ENCODE data around the gene RHOXF2.
"Not testable (repeated sequence)": the region's sequence is repeated elsewhere in the genome, so short reads cannot be mapped to it uniquely, and the experiment has no call there.

RHOXF2 gene

DNA sequence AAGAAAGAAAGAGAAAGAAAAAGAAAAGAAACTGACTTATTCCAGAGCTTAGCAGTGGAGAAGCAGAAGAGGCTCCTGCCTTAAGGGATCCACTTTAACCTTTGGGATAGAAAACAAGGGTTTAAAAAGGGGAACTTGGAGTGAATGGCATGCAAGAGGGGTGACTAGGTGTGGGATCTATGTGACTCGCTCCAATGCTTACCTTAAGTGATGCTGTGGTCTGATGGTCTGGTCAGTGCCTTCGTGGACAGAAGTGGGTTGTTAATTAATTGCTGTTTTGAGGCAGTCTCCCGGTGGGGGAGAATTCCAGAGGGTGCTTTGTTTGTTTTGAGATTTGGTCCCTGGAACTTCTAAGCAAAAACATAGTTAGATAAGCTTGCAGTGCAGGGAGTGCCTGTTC is 21.6 kb upstream of the RHOXF2 start:
- TF ChIP-seq, protein P1, sequence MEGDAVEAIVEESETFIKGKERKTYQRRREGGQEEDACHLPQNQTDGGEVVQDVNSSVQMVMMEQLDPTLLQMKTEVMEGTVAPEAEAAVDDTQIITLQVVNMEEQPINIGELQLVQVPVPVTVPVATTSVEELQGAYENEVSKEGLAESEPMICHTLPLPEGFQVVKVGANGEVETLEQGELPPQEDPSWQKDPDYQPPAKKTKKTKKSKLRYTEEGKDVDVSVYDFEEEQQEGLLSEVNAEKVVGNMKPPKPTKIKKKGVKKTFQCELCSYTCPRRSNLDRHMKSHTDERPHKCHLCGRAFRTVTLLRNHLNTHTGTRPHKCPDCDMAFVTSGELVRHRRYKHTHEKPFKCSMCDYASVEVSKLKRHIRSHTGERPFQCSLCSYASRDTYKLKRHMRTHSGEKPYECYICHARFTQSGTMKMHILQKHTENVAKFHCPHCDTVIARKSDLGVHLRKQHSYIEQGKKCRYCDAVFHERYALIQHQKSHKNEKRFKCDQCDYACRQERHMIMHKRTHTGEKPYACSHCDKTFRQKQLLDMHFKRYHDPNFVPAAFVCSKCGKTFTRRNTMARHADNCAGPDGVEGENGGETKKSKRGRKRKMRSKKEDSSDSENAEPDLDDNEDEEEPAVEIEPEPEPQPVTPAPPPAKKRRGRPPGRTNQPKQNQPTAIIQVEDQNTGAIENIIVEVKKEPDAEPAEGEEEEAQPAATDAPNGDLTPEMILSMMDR (IDR thresholded peaks at IDR 0.05; ENCODE audit: low read depth, low read length) = no peak
- H3K4me3 ChIP-seq (ENCODE audit: low read depth, low read length) = no peak overlapping the region

DNA sequence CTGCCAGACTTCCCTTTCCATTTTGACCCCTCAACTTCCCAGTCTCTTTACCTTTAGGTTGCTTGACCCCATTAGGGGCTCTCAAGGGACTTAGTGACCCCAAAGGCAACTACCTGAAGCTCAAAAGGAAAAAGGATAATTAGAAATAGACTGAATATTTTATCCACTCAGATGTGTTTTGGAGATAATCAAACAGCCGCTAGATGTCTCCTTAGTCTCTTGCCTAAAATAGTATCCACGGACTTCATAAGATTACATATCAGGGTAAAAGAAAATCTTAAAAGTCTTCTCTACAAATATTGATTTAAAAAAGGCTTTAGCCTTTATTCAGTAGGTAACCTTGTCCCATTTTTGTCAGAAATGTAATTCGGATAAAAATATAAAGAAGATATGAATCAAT is 21.0 kb upstream of the RHOXF2 start:
- no peak overlapping the region for H3K4me3 ChIP-seq (ENCODE audit: low read depth, low read length)
- TF ChIP-seq, protein P1 (IDR thresholded peaks at IDR 0.05; ENCODE audit: low read depth, low read length) = no peak

DNA sequence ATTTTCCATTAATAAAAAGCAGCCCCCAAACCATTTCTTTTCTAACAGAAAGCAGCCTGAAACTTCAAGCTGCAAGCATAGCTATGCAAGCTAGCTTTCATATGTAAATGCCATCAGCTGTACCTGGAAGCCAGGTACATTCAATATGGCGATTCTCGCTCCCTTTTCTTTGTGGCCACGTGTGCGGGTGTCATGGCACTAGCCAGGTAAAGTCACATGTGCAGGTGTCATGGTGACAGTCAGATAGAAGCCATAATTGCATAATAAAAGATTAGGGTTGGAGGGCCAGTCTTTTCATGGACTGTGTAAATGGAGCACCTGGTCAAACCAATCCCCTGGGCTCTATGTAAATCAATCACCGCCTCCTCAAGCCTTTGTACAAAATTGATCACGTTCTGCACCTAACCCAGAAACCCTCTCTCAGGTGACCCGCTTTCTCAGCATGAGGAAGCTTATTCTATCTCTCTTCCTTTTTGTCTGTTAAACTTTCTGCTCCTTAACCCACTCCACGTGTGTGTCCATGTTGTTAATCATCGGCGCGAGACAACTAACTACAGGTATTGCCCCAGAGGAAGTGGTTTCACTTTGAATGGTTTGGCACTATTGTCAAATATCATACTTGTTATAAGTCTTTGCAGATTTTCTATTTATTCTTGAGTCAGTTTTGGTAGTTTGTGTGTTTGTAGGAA is 18.0 kb upstream of the RHOXF2 start:
- TF ChIP-seq, protein P1 (IDR thresholded peaks at IDR 0.05; ENCODE audit: low read depth, low read length) = no peak
- H3K4me3 ChIP-seq (ENCODE audit: low read depth, low read length) = no peak overlapping the region

DNA sequence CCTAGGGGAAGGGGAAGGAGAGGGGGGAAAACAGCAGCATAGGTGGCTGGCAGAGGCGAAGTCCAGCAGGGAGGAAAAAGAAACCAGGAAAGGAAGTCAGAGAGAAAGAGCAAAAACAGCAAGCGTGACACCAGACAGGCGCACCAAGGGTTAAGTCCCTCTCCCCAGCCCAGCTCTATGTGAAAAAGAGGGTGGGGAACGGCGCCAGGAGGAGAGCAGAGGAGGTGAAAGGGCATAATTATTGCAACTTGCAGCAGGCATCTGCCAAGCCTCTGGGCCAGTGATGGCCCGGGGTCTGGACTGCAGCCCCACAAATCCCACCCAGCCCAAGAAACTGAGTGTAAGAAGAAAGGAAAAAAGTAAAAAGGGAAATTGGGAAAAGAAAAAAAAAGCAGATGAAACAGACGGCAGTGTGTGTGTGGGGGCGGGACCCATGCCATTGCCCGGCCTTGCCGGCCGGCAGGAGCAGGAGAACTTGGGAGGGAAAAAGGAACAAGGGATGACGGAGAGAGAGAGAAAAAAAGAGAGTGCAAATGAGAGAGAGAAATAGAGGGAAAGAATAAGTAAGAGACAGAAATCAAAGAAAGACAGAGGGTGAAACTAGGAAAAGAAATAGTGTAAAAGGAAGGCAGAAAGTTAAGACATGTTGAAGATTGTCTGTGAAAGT is 14.1 kb upstream of the RHOXF2 start:
- no peak overlapping the region for H3K4me3 ChIP-seq (ENCODE audit: low read depth, low read length)

DNA sequence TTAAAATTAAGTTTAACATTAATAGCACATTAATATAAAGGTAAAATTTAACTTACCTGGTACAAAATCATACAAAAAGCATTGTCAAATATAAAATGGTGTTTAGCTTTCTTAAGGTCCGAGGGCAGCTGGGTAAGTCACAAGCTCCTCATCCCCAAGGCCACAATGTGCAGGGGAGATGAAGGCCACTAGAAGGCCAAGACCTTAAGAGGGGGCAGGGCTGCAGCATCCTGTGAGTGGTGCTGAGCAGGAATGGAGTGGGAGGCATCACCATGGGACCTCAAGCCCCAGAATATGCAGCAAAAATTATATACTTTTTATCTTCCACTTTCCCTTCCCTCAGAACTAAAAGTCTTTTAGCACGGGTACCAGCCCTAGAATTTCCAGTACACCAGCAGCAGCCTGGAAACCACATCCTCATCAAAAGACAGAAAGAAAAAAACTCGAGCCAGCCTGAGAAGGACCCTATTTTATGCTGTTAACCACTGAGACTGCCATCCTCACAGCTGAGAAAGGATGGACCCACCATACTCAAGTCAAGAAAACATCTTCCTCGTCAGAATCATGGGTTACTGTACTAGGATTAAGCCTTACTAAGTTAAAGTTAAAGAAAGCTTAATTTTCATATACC is 13.0 kb upstream of the RHOXF2 start:
- H3K4me3 ChIP-seq (ENCODE audit: low read depth, low read length) = no peak overlapping the region
- TF ChIP-seq, protein P1 (IDR thresholded peaks at IDR 0.05; ENCODE audit: low read depth, low read length) = no peak

More for the DNA sequence above, 14.1 kb upstream of the RHOXF2 start:
- TF ChIP-seq, protein P1 (IDR thresholded peaks at IDR 0.05; ENCODE audit: low read depth, low read length) = no peak

DNA sequence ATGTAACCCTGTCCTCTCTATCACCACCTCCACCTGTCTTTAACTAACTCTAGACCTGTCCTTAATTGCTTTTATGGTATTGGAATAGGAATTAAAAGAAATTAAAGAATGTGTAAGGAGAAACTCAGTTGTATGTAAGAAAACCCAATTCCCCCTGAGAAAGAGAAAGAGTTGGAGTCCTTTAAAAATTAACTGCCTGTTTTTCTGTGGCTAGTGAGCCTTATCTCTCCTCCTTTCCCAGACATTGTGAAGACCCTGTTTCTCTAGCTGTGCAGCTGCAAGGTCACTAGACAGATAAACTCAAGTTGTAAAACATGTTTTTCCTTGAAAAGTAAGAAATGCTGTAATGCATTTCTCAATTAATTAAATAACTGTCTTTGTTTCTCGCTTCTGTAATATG is 12.1 kb upstream of the RHOXF2 start:
- H3K4me3 ChIP-seq (ENCODE audit: low read depth, low read length) = not testable (repeated sequence)

DNA sequence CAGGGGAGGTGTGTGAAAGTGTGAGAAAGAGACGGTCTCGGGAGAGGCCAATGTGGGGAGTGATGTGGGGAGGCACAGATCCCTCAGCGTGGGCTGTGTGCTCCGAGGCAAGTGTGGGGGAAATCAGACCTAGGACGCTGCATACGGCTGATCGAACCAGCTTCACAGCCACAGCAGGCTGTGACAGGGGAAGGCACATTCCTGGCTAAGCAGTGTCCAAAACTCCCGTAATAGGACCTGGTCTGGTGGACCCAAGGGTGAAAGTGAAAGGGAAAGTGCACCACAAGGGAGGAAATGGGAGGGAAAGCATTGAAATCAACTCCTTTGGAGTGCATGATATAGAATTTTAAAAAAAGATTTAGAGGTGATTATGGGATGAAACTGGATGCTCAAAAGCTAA is 10.9 kb upstream of the RHOXF2 start:
- TF ChIP-seq, protein P1 (IDR thresholded peaks at IDR 0.05; ENCODE audit: low read depth, low read length) = no peak

DNA sequence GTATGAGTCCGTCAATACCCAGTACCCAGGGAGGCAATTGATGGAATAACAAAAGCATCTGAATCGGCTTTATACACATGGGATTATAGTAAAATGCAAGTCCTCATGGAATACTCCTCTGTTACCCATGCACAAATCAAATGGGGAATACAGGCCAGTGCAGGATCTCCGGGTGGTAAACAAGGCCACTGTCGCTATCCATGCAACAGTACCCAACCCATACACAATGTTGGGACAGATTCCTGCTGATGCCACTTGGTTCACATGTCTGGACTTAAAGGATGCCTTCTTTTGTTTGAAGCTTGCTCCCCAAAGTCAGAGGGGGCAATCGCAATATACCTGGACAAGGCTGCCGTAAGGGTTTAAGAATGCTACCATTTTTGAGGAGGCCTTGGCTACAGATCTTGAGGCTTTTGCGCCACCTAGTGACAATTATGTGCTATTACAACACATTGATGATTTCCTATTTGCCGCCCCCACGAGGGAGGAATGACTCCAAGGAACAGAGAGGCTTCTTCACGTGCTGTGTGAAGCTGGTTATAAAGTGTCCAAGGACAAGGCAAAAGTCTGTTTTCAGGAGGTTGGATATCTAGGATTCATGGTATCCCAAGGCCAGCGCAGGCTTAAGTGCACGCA is 8.2 kb upstream of the RHOXF2 start:
- not testable (repeated sequence) for H3K4me3 ChIP-seq (ENCODE audit: low read depth, low read length)

More for the DNA sequence above, 10.9 kb upstream of the RHOXF2 start:
- H3K4me3 ChIP-seq (ENCODE audit: low read depth, low read length) = no peak overlapping the region

DNA sequence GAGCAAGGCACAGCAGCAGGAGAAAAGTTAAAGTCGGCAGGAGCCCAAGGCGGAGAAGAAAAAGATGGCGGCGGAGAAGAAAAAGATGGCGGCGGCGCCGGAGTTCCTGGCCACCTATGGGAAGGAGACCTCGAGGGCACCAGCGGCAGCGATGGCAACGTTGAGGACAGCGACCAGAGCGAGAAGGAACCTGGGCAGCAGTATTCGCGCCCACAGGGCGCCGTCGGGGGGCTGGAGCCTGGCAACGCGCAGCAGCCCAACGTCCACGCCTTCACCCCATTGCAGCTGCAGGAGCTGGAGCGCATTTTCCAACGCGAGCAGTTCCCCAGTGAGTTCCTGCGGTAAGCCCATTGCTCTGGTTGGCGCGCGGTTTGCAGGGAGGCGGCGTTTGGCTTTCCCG is 673 bp downstream of the RHOXF2 start:
- H3K4me3 ChIP-seq (ENCODE audit: low read depth, low read length) = not testable (repeated sequence)

DNA sequence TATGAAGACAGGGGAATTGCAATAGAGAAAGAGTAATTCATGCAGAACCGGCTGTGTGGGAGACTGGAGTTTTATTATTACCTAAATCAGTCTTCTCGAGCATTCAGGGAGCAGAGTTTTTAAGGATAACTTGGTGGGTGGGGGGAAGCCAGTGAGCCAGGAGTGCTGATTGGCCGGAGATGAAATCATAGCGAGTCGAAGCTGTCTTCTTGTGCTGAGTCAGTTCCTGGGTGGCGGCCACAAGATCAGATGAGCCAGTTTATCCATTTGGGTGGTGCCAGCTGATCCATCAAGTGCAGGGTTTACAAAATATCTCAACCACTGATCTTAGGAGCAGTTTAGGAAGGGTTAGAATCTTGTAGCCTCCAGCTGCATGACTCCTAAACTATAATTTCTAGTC is 34.8 kb downstream of the RHOXF2 start:
- H3K4me3 ChIP-seq (ENCODE audit: low read depth, low read length) = not testable (repeated sequence)

DNA sequence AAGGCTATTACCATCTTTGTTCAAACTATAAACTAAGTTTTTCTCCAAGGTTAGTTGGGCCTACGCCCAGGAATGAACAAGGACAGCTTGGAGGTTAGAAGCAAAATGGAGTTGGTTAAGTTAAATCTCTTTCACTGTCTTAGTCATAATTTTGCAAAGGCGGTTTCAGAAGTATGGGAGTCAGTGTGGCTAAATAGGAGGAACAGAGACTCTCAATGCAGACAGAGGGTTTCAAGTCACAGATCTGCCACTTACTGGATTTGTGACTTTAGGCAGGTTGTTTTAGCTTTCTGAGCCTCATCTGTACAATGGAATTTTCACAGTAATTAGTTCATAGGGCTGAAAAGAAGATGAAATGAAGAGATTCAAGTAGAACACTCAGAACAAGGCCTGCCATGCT is 35.3 kb downstream of the RHOXF2 start:
- H3K4me3 ChIP-seq (ENCODE audit: low read depth, low read length) = not testable (repeated sequence)

DNA sequence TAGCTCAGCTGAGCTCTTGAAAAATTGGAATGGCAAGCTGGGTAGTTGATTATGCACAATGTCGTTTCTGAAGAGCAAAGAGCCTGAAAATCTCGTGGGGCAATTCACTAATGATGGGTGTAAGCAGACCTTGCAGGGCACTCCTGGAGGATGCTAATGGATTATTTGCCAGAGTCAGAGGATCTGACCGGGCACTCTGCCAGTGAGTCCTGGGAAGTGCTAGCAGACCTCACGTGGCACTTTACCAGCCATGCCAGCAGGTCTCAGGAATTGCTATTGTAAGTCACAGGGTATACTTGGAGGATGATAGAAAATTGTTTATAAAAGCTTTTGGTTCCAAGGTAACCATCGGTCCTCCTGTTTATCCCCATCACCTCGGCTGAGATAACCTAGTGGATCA is 37.4 kb downstream of the RHOXF2 start:
- not testable (repeated sequence) for H3K4me3 ChIP-seq (ENCODE audit: low read depth, low read length)

Measured in WI38 (cell line).